Middle frontal gyrus (tissue), 1 donor: ENCODE data around the gene CTSW.
A peak's percentile ranks its signal among the peaks of the same experiment; 100 is the strongest.

Source experiments
- DNase-seq: peaks from one replicate; pipeline ENCODE4 v3.0.0-alpha.2; 2015; ENCODE audit warnings: low spot score; ENCODE audit errors: extremely low spot score

Gene CTSW

GRCh38 chr11:65855927-65856363 lies 23.7 kb upstream of the CTSW start:
- DNase-seq, result no peak

DNA sequence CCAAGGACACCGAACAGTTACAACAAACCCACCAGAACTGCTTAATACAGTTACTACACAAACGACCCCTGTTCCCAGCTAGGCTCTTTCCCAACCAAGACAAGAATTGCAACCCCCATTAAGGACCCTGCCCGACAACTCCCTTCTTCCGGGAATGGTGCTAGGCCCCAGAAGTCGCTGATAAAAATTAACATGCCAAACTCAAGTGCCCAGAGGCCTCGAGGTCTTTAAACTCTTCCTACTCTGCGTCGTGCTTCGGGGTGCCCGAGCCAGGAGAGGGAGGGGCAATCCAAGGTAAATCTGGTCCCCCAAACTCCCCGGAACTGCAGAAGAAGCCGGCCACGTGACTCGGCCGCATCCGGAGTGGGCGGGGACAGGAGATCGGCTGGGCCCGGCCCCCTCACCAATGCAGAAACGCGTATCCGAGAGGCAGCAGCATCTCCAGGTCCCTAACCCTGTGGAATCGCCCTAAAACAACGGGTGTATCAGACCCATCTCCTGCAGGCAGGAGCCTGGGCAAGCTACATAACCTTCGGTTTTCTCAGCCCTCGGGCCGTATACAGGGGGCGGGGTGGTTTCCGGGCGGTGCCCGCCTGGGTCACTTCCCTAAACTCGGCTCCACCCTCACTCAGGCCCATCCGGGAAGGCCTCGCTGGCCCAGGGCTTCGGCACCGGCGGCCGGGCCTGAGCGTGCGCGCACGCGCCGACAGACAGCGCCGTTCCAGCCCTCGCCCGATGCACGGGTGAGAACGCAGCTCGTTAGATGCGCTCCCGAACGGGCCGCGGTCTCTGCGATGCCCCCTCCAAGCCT lies 22.7 kb upstream of the CTSW start:
- DNase-seq, result peak; percentile 49

- peak; percentile 12 for DNase-seq
These were observed 22.2 kb upstream of the CTSW start for GRCh38 chr11:65857500-65857852.

GRCh38 chr11:65857853-65858680 lies 21.6 kb upstream of the CTSW start, which contains the start of gene CFL1:
Gene CFL1, minus strand, starts transcription at chr11:65858180. Its CDS starts 81 bp downstream, at chr11:65858099.
- DNase-seq, result peak; percentile 97

DNA sequence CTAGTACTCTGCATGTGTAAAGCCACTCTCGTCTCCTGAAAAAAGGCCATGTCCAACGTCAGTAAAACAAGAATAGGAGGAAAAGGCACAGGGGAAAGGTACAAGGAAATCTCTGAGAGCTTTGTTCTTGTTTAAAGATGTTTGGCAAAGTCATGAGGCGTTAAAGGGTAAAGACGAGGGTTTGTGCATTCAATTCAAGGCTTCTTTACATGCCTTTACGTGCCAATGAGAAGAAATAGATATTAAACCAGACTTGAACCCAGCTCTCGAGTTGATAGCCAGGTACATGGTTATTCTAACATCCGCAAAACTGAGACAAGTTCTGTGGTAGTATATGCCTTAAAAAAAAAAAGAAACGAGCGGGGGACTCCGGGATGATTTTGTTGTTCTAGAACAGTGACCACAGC lies 21.0 kb upstream of the CTSW start:
- no peak for DNase-seq

GRCh38 chr11:65859095-65859811 lies 20.4 kb upstream of the CTSW start:
- DNase-seq, result peak; percentile 87

GRCh38 chr11:65859812-65860277 lies 19.8 kb upstream of the CTSW start:
- no peak for DNase-seq

- DNase-seq, result peak; percentile 89
These were observed 19.1 kb upstream of the CTSW start, which contains the start of gene MUS81 for GRCh38 chr11:65860278-65861164. Gene MUS81, plus strand, starts transcription at chr11:65860433. Its CDS starts 321 bp downstream, at chr11:65860754.

DNA sequence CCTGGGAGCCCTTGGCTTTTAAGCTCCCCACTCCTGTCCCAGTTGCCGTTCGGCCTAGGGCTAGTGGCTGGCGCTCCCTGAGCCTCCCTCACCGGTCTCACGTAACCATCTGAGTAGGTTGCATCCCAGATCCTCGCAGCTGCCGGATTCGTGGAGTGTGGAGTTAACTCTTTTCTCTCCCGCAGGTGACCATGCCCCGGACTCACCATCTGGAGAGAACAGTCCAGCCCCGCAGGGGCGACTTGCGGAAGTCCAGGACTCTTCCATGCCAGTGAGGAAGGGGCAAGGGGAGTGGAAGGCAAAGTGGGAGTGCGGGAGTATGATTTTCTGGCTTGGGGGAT lies 18.5 kb upstream of the CTSW start:
- DNase-seq, result no peak

GRCh38 chr11:65861533-65862183 lies 18.0 kb upstream of the CTSW start:
- DNase-seq, result no peak

GRCh38 chr11:65862191-65862735 lies 17.4 kb upstream of the CTSW start:
- no peak for DNase-seq

GRCh38 chr11:65862941-65863888 lies 16.4 kb upstream of the CTSW start:
- no peak for DNase-seq

DNA sequence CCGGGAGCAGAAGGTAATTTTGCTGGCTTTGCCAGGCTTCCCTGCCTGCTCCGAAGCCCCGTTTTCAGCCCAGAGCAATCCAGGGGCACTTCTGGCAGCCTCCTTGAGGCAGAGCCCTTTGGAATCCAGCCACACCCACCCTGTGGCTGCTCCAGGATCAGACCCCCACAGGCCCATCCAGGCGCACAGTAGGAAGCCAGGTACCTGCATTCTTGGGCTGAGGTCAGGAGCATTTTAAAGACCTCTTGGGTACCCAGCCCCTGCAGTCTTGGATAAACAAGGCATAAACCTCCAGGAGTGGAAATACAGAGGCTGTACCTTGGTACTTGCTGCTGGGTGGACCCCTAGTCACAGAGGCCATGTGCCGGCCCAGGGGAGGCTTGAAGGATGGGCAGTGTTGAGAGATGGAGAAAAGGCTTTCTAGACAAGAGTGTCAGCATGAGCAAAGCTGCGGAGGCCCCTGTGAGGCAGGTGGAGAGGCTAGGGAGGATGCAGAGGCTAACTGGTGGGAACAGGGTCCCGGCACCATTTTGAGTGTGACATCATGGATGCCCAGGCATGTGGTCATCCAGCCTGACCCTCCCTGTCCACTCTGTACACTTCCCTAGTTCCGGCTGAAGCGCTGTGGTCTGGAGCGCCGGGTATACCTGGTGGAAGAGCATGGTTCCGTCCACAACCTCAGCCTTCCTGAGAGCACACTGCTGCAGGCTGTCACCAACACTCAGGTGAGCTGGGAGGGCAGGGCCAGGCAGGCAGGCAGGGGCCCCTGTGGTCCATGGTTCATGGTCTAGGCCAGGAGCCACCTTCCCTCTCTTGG lies 15.5 kb upstream of the CTSW start:
- DNase-seq, result no peak

DNA sequence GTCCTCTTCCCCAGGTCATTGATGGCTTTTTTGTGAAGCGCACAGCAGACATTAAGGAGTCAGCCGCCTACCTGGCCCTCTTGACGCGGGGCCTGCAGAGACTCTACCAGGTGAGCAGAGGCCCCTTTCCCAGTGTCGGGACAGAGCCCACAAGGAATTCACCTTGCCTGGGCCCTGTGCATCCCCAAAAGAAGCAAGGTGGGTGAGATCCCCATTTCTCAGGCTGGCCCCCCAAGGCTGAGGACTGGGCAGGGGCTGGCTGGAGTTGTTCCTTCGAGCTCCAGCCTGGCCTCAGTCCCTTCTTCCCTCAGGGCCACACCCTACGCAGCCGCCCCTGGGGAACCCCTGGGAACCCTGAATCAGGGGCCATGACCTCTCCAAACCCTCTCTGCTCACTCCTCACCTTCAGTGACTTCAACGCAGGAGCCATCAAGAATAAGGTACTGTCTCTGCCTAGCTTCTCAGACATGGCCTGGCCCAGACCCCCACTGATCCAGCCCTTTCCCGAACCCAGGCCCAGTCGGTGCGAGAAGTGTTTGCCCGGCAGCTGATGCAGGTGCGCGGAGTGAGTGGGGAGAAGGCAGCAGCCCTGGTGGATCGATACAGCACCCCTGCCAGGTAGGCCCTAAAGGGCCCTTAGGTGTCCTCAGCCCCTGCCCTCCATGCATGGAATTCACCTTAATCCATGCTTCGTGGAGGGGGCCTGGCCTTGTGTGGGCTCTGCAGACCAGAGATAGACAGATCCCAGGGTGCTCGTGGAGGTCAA lies 14.7 kb upstream of the CTSW start:
- DNase-seq, result no peak

GRCh38 chr11:65865550-65866172 lies 14.0 kb upstream of the CTSW start:
- no peak for DNase-seq

GRCh38 chr11:65866509-65867283 lies 12.9 kb upstream of the CTSW start:
- no peak for DNase-seq
